Right lobe of liver (tissue), 4 donors: ENCODE measurements around the gene BTBD1.

ENCODE experiments used
- CTCF ChIP-seq, 4 donors: fragments of 200-600 bp in 3 of 4; fragments of 450-650 bp in 1 of 4; IDR thresholded peaks; one replicate each; pipeline versions ENCODE4 v1.5.1 to v1.8.0; 2016 to 2022; ENCODE audit warnings: antibody characterized with exemption in 4 of 4, mild to moderate bottlenecking in 2 of 4
- POLR2A ChIP-seq: fragments of 450-650 bp; IDR thresholded peaks from one replicate; pipeline ENCODE4 v1.6.1; 2017; ENCODE audit warnings: antibody characterized with exemption, mild to moderate bottlenecking
- donor health status: DM: no; HTN: no; CAD: no.
- donor health status: DM: no; HTN: no; CAD: no.
- donor health status: DM: no; HTN: yes; CAD: no.

GRCh38 chr15:82985688-82986441, 81.2 kb downstream of the BTBD1 start, which contains the start of gene RAMAC:
- TF ChIP-seq CTCF (IDR thresholded peaks at IDR 0.05) = no peak
- TF ChIP-seq POLR2A = peak; percentile 67
